Large intestine (tissue), 3 donors: ENCODE measurements around the gene AIP. TPM values are rescaled to one million over a fixed set of nuclear protein-coding genes. Genes with fewer than 3 reads are reported as not detected.
"Not testable (repeated sequence)": the region's sequence is repeated elsewhere in the genome, so short reads cannot be mapped to it uniquely, and the experiment has no call there.

Source experiments
- DNase-seq, 2 donors: peaks; one replicate each; pipeline versions ENCODE4 v3.0.0 to v3.0.0-alpha.2; 2013
- H3K27ac ChIP-seq: one replicate; pipeline ENCODE4 v1.5.1; 2013; ENCODE audit warnings: low read length
- H3K27me3 ChIP-seq: 2 replicates; pipeline ENCODE4 v1.6.1; 2013; ENCODE audit warnings: low read length; ENCODE audit not compliant: control insufficient read depth, insufficient read depth
- H3K36me3 ChIP-seq: 2 replicates; pipeline ENCODE4 v1.6.1; 2013; ENCODE audit warnings: low read length; ENCODE audit not compliant: control insufficient read depth, insufficient read depth
- H3K4me1 ChIP-seq: one replicate; pipeline ENCODE4 v1.6.1; 2013; ENCODE audit warnings: low read length; ENCODE audit not compliant: control insufficient read depth, insufficient read depth
- H3K4me3 ChIP-seq: one replicate; pipeline ENCODE4 v1.5.1; 2013; ENCODE audit warnings: low read length
- H3K9me3 ChIP-seq: one replicate; pipeline ENCODE4 v1.6.1; 2013; ENCODE audit warnings: mild to moderate bottlenecking, low read depth, low read length, moderate library complexity; ENCODE audit not compliant: control insufficient read depth
- WGBS: methylation state at CpG from one replicate; pipeline ENCODE4 v1.1.5; 2013; ENCODE audit warnings: low lambda C conversion rate; ENCODE audit not compliant: insufficient coverage; 5-methylcytosine and 5-hydroxymethylcytosine counted together
- polyA plus RNA-seq: library from polyadenylated mRNA; unstranded; fragments of 120-200 nt; gene quantifications from one replicate; pipeline ENCODE4 v1.2.1, GENCODE V29; 2013

AIP gene
- polyA plus RNA-seq, 1 donor: 48.0 TPM

GRCh38 chr11:67469508-67469811 is 13.4 kb upstream of the AIP start:
- DNase-seq: no peak
- Histone ChIP-seq H3K4me1 (peaks cover 14% of the 10 kb centered on the region), H3K4me3 (peak overlapping the region; percentile 96), H3K27ac (peak overlapping the region; percentile 81), H3K36me3 (no peaks in the 10 kb centered on the region), H3K9me3 (no peaks in the 10 kb centered on the region), H3K27me3 (no peaks in the 10 kb centered on the region)
- WGBS: no CpG with 5 or more reads among the region's 9 CpGs

- Histone ChIP-seq H3K27me3 (no peaks in the 10 kb centered on the region), H3K4me1 (peaks cover 14% of the 10 kb centered on the region), H3K9me3 (no peaks in the 10 kb centered on the region), H3K36me3 (no peaks in the 10 kb centered on the region), H3K27ac (no peak overlapping the region), H3K4me3 (no peak overlapping the region)
- no peak for DNase-seq
- 70% methylated on average over 4 of the region's 8 CpGs for WGBS
Measured at GRCh38 chr11:67470337-67471002, 12.4 kb upstream of the AIP start.

DNA sequence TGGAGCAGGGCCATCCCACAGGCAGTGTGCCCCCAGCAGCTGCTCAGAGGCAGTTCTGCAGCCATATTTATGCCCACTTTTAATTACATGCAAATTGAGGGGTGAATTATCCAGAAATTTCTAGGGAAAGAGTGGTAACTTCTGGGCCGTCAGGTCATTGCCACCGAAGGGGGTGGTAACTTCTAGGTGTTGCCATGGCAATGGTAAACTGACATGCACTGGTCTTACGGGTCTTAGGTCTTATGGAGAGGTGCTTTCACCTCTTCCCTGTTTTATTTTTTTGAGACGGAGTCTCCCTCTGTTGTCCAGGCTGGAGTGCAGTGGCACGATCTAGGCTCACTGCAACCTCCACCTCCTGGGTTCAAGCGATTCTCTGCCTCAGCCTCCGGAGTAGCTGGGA is 9.9 kb upstream of the AIP start:
- H3K4me3 ChIP-seq: no peak overlapping the region
- no peak for DNase-seq
- peaks cover 5% of the 10 kb centered on the region for H3K4me1 ChIP-seq
- WGBS: no CpG with 5 or more reads among the region's 7 CpGs
- H3K9me3 ChIP-seq: peaks cover 2% of the 10 kb centered on the region
- no peaks in the 10 kb centered on the region for H3K27me3 ChIP-seq
- no peaks in the 10 kb centered on the region for H3K36me3 ChIP-seq
- H3K27ac ChIP-seq: no peak overlapping the region

DNA sequence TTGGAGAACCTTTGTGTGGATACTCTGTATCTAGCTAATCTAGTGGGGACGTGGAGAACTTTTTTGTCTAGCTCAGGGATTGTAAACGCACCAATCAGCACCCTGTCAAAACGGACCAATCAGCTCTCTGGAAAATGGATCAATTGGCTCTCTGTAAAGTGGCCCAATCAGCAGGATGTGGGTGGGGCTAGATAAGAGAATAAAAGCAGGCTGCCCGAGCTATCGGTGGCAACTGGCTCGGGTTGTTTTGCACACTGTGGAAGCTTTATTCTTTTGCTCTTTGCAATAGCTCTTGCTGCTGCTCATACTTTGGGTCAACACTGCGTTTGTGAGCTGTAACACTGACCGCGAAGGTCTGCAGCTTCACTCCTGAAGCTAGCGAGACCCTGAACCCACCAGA is 6.1 kb upstream of the AIP start:
- not testable (repeated sequence) for H3K4me3 ChIP-seq, H3K36me3 ChIP-seq, H3K27me3 ChIP-seq, H3K27ac ChIP-seq, H3K9me3 ChIP-seq, DNase-seq, H3K4me1 ChIP-seq
- no CpG with 5 or more reads among the region's 10 CpGs for WGBS

DNA sequence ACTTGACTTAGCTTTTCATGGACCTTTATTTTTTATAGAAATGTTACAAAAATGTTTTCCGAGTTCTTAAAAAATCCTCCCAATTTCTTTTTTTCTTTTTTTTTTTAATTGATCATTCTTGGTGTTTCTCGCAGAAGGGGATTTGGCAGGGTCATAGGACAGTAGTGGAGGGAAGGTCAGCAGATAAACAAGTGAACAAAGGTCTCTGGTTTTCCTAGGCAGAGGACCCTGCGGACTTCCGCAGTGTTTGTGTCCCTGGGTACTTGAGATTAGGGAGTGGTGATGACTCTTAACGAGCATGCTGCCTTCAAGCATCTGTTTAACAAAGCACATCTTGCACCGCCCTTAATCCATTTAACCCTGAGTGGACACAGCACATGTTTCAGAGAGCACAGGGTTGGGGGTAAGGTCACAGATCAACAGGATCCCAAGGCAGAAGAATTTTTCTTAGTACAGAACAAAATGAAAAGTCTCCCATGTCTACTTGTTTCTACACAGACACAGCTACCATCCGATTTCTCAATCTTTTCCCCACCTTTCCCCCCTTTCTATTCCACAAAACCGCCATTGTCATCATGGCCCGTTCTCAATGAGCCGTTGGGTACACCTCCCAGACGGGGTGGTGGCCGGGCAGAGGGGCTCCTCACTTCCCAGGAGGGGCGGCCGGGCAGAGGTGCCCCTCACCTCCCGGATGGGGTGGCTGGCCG is 5.3 kb upstream of the AIP start:
- H3K9me3 ChIP-seq, H3K27ac ChIP-seq, H3K4me3 ChIP-seq, H3K27me3 ChIP-seq, H3K36me3 ChIP-seq, H3K4me1 ChIP-seq, DNase-seq: not testable (repeated sequence)
- WGBS: no CpG with 5 or more reads among the region's 16 CpGs

- H3K4me1 ChIP-seq: peaks cover 11% of the 10 kb centered on the region
- H3K27me3 ChIP-seq: no peaks in the 10 kb centered on the region
- 30% methylated on average over 4 of the region's 19 CpGs for WGBS
- no peak for DNase-seq
- H3K27ac ChIP-seq: peak overlapping the region; percentile 53
- H3K9me3 ChIP-seq: peaks cover 4% of the 10 kb centered on the region
- peaks cover 3% of the 10 kb centered on the region for H3K36me3 ChIP-seq
- H3K4me3 ChIP-seq: peak overlapping the region; percentile 49
Measured at GRCh38 chr11:67482275-67482826, 475 bp upstream of the AIP start.

DNA sequence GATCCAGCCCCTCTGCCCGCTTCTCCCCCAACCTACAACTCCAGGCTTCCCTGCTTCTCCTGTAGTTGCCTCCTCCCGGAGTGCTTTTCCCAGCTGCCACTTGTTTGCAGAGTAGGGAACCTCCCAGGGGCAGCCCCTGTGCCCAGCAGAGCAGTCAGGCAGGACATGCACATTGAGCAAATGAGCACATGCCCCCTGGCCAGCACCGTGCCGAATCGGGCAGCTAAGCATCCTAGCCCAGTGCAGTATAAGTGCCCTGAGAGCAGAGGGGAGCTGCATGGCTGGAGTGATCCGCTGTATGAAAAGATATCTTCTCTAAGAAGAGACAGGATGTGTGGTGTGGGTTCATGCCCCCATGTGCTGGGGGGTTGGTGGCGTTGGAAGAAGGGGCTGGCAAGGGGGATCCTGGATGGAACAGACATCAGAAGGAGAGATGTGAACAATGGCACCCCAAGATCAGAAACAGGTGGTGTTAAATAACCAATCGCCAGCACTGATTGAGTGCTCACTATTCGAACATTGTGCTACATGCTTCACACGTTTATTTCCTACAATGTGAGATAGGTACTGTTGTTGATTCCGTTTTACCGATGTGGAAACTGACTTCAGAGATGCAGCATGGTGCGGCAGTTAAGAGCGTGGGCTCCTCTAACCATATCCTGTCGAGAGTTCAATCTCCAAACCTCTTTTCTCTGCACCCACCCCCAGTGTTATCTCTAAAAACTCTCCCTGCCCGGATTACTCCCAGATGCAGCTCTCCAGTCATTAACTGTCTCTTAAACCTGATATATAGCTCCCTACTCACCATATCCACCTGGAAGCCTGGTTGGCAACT is 1.2 kb downstream of the AIP start:
- Histone ChIP-seq H3K27me3 (no peaks in the 10 kb centered on the region), H3K4me3 (no peak overlapping the region), H3K4me1 (peaks cover 11% of the 10 kb centered on the region), H3K36me3 (peaks cover 14% of the 10 kb centered on the region), H3K9me3 (peaks cover 4% of the 10 kb centered on the region), H3K27ac (no peak overlapping the region)
- 93% methylated on average over 3 of the region's 16 CpGs for WGBS
- DNase-seq: no peak

GRCh38 chr11:67484847-67485311 is 2.1 kb downstream of the AIP start:
- Histone ChIP-seq H3K27ac (no peak overlapping the region), H3K4me1 (peaks cover 11% of the 10 kb centered on the region), H3K4me3 (no peak overlapping the region), H3K27me3 (no peaks in the 10 kb centered on the region), H3K9me3 (peaks cover 4% of the 10 kb centered on the region), H3K36me3 (peaks cover 22% of the 10 kb centered on the region)
- WGBS: no CpG with 5 or more reads among the region's 11 CpGs
- no peak for DNase-seq

DNA sequence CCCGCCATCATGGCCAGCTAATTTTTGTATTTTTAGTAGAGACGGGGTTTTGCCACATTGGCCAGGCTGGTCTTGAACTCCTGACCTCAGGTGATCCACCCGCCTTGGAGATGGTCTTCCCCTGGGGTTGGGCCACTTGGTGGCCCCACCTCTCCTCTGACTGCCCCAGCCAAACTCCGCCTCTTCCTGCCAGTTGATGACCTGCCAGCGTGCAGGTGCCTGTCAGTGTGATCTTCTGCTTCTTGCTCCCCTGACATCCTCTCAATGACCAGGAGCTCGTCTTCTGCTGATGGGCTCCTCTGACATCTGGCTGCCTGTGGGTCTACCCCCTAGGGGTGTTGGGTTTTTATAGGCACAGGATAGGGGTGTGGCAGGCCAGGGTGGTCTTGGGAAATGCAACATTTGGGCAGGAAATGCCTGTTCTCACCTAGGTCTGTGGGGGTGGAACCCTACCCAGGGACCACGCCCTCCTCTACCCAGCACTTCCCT is 3.1 kb downstream of the AIP start:
- peaks cover 11% of the 10 kb centered on the region for H3K4me1 ChIP-seq
- WGBS: 100% methylated on average over 1 of the region's 7 CpGs
- not testable (repeated sequence) for DNase-seq, H3K9me3 ChIP-seq, H3K27ac ChIP-seq, H3K27me3 ChIP-seq, H3K4me3 ChIP-seq
- H3K36me3 ChIP-seq: peaks cover 32% of the 10 kb centered on the region

GRCh38 chr11:67486481-67487195 is 3.8 kb downstream of the AIP start:
- no peaks in the 10 kb centered on the region for H3K27me3 ChIP-seq
- no CpG with 5 or more reads among the region's 20 CpGs for WGBS
- peaks cover 39% of the 10 kb centered on the region for H3K36me3 ChIP-seq
- H3K9me3 ChIP-seq: peaks cover 4% of the 10 kb centered on the region
- H3K4me3 ChIP-seq: no peak overlapping the region
- H3K27ac ChIP-seq: no peak overlapping the region
- DNase-seq: no peak
- peaks cover 11% of the 10 kb centered on the region for H3K4me1 ChIP-seq
